Testis (tissue), 3 donors: ENCODE results near the gene DHFR. TPM values are rescaled to one million over a fixed set of nuclear protein-coding genes. Genes with fewer than 3 reads are reported as not detected.

ENCODE experiments used
- DNase-seq: peaks from one replicate; pipeline ENCODE4 v3.0.0-alpha.2; 2019
- H3K27ac ChIP-seq, 2 donors: fragments of 200-600 bp; sonication (generic); one replicate each; pipeline ENCODE4 v1.5.1; 2019
- H3K27me3 ChIP-seq: fragments of 200-600 bp; sonication (generic); one replicate; pipeline ENCODE4 v1.5.1; 2019
- H3K36me3 ChIP-seq: fragments of 200-600 bp; sonication (generic); one replicate; pipeline ENCODE4 v1.5.1; 2017; ENCODE audit warnings: low read depth; ENCODE audit errors: missing control alignments
- H3K4me1 ChIP-seq: fragments of 200-600 bp; sonication (generic); one replicate; pipeline ENCODE4 v1.5.1; 2019
- H3K4me3 ChIP-seq, 2 donors: fragments of 200-600 bp; sonication (generic); one replicate each; pipeline ENCODE4 v1.5.1; 2017 to 2019
- H3K9me3 ChIP-seq: fragments of 200-600 bp; sonication (generic); one replicate; pipeline ENCODE4 v1.5.1; 2017
- CTCF ChIP-seq, 3 experiments: fragments of 450-650 bp in 2 of 3; fragments of 200-600 bp in 1 of 3; sonication (generic) in 1 of 3; IDR thresholded peaks; one replicate each; pipeline ENCODE4 v1.5.1; 2016 to 2019; ENCODE audit warnings: antibody characterized with exemption in 3 of 3, mild to moderate bottlenecking in 2 of 3, moderate library complexity in 1 of 3
- POLR2A ChIP-seq: fragments of 450-650 bp; IDR thresholded peaks from one replicate; pipeline ENCODE4 v1.6.1; 2017; ENCODE audit warnings: antibody characterized with exemption, mild to moderate bottlenecking, moderate library complexity
- WGBS, 2 donors: methylation state at CpG; one replicate each; pipeline ENCODE4 v1.1.5; 2018; 5-methylcytosine and 5-hydroxymethylcytosine counted together
- intact Hi-C: fragments of 100-400 bp; cut with DNase I; formaldehyde crosslinking; loops from one replicate; pipeline ENCODE4 v1.15.1; 2023; ENCODE audit warnings: low total_unique reads
- polyA plus RNA-seq: library from polyadenylated mRNA; stranded (reverse); fragments of 350-450 nt; fragmentation: Illumina TruSeq; extraction: RNeasy Lipid Tissue Mini Kit (QIAGEN cat#74804); gene quantifications from one replicate; pipeline ENCODE4 v1.2.3, GENCODE V29; 2014; ENCODE audit warnings: low read depth, low replicate concordance; ENCODE audit not compliant: insufficient read depth
- total RNA-seq, 2 donors: library from RNA; depleted of rRNA; stranded (reverse); fragments of >200 nt; gene quantifications; one replicate each; pipeline ENCODE4 v1.2.3, GENCODE V29; 2016

DHFR gene
- total and polyA plus RNA-seq, 3 donors from 2014 or later = 16.8 to 35.2 (median 18.0) TPM

DNA sequence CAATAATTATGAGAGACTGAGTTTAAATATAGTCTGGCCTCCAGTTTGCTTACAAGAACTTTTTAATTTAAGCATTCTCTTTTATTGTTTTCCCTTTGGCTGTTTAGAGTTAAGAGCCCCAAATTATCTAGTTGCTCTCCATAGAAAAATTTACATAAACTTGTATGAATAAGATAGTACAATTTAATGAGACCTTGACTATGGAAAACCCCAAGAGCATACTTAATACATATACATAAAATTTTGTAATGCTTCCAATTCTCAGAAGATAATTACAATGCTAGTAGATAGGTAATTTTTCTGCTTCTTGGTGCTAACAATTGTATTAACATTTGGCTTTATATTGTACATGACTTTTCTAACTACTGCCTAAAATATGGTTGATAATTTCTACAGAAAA is 20.6 kb downstream of the DHFR start:
- TF ChIP-seq POLR2A (no peak), CTCF (IDR thresholded peaks at IDR 0.05) (no peak)

GRCh38 chr5:80632700-80633099 is 22.1 kb downstream of the DHFR start:
- intact Hi-C loops = no loop called here
- DNase-seq = no peak
- H3K27ac ChIP-seq = no peak overlapping the region
- H3K27me3 ChIP-seq = no peaks in the 10 kb centered on the region
- no peaks in the 10 kb centered on the region for H3K36me3 ChIP-seq
- H3K9me3 ChIP-seq = no peaks in the 10 kb centered on the region
- no peaks in the 10 kb centered on the region for H3K4me1 ChIP-seq
- 86 to 93% methylated on average over 2 of the region's 2 CpGs for WGBS, 2 donors
- TF ChIP-seq CTCF (IDR thresholded peaks at IDR 0.05) (no peak), POLR2A (no peak)
- H3K4me3 ChIP-seq = no peak overlapping the region

More for the DNA sequence above, 20.6 kb downstream of the DHFR start:
- Histone ChIP-seq H3K9me3 (no peaks in the 10 kb centered on the region), H3K27ac (no peak overlapping the region), H3K4me1 (no peaks in the 10 kb centered on the region), H3K4me3 (no peak overlapping the region), H3K27me3 (no peaks in the 10 kb centered on the region), H3K36me3 (no peaks in the 10 kb centered on the region)
- intact Hi-C loops = no loop called here
- DNase-seq = no peak

DNA sequence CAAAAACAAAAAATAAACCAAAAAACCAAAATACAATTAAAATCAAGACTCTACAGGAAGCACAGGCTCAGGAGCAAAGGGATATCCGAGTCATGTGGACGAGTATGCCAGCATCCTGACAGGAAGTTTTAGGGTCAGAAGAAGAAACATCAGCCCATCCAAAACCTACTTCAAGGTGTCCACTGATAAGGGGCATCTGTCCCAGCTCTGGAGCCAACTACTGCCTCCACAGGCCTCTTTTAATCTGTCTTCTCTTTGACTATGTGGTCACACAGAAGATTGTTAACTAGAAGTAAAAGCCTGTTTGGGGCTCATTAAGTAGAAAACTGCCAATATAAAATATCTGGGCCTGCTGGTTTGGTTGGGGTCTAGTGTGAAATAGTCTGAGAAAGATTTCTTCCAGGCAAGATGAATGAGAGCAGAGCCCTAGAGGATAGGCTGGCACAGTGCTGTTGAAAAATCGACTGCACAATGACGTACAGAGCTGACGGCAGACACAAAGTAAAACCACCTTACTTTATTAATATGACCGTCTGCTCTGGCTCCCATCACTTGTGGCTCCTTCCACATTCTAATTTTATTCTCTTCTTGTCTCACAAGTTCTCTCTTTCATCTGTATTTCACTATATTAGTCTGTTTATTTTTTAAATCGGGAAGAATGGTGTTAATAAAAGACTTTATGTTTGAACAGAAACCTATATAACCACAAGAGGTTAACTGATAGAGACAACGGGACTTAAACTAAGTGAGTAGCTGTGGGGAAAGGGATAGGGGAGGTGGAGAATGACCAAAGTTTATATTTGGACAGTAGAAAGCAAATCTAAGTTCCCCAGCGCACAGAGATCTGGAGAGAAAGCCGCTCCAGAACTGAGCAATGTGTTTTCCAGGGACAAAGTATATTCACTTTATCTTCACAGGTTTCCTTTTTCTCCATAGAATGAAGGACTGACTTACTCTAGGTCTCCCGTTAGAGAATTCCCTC is 23.2 kb downstream of the DHFR start:
- H3K9me3 ChIP-seq = no peaks in the 10 kb centered on the region
- TF ChIP-seq POLR2A = no peak
- no peak for TF ChIP-seq CTCF (IDR thresholded peaks at IDR 0.05)
- H3K27ac ChIP-seq = no peak overlapping the region
- WGBS, 2 donors = 89 to 94% methylated on average over 11 of the region's 11 CpGs
- intact Hi-C loops = no loop called here
- H3K4me3 ChIP-seq = no peak overlapping the region
- H3K36me3 ChIP-seq = no peaks in the 10 kb centered on the region
- no peak for DNase-seq
- H3K4me1 ChIP-seq = no peaks in the 10 kb centered on the region
- H3K27me3 ChIP-seq = no peaks in the 10 kb centered on the region

DNA sequence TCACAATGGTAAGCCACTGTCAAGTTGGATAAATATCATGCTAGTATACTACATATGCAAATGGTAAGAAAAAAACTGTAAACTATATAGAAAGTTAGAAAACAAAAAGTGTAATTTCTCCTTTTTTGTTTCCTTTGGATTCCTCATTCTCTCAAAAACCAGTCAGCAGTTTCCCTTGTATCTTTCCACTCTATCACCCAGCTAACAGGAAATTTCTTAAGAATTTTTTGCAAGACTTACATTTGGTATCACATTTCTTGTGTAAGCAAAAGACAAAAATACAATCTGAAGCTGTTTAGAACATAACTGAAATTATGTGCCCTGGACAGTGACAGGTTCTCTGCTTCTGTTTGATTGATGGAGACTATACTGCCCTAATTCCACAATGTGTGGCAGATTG is 25.5 kb downstream of the DHFR start:
- Histone ChIP-seq H3K9me3 (no peaks in the 10 kb centered on the region), H3K4me3 (no peak overlapping the region), H3K4me1 (no peaks in the 10 kb centered on the region), H3K27ac (no peak overlapping the region), H3K27me3 (no peaks in the 10 kb centered on the region), H3K36me3 (no peaks in the 10 kb centered on the region)
- DNase-seq = no peak
- TF ChIP-seq POLR2A (no peak), CTCF (IDR thresholded peaks at IDR 0.05) (no peak)
- intact Hi-C loops = no loop called here

DNA sequence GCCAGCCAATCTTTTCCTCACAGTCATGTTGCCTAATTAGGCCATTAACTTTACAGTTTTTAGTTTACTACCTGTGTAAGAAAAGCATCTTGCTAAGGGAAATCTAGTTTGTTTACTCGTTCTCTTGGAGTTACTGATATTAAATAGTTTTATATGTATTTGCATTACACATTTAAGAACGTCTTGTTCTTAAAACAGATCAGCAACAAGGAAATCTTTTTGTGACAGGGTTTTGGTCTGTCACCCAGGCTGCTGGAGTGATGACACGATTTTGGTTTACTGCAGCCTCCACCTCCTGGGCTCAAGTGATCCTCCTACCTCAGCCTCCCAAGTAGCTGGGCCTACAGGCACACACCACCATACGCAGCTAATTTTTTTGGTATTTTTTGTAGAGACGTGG is 29.6 kb downstream of the DHFR start:
- no peak for DNase-seq
- Histone ChIP-seq H3K27me3 (no peaks in the 10 kb centered on the region), H3K27ac (no peak overlapping the region), H3K4me1 (no peaks in the 10 kb centered on the region), H3K36me3 (no peaks in the 10 kb centered on the region), H3K9me3 (no peaks in the 10 kb centered on the region), H3K4me3 (no peak overlapping the region)
- TF ChIP-seq POLR2A (no peak), CTCF (IDR thresholded peaks at IDR 0.05) (no peak)
- intact Hi-C loops = no loop called here
- WGBS, 2 donors = 78 to 82% methylated on average over 5 of the region's 5 CpGs
